ENCODE results near the gene CHD5.

The CHD5 gene

GRCh38 chr1:6172549-6172948, 7.6 kb downstream of the CHD5 start:
- no peak for FAIRE-seq

DNA sequence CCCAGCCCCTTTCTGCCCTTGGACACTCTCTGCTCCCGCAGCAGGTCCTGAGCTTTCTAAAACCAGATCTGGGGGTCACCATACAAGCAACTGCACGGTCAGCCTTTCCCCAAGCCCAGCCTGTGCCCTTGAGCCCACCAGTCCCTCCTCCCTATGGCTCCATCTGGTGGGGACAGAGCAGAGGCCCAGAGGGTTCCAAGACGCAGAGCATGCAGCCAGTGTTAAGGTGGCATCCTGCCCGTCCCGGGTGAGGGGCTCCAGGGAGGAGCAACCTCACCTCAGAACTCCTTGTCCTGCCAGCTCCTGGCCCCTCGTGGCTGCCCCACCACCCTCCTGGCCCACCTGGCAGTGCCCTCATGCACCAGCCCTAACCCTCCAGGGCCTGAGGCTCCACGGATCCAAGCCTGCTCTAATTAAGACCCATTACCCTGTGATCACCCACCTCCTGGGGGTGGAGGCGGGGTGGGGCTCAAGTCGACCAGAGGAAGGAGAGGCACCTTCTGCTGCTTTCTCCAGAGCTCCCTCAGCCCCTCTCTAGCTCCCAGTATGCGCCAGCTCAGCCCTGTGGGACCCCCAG, 8.5 kb downstream of the CHD5 start:
- FAIRE-seq, result no peak

DNA sequence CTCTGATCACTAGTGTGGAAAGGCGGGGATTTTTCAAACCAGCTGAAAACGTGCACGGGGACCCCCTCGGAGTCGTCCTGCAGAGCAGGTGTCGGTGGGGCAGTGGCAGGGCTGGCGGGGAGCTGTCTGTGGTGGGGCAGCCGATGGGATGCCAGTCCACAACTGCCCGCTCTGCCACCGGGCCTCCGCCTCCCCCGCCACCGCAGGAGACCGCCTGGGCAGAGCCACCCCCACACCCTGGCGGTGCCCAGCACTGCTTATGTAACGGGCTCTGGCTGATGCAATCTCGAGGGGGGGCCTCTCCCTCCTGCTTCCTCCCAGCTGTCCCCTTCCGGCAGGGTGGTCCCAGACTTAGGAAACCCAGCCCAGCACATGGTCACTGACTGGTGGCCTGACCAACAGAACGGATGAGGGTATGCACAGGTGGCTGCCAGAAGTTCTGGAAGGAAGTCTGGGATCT, 9.3 kb downstream of the CHD5 start:
- FAIRE-seq, result no peak

DNA sequence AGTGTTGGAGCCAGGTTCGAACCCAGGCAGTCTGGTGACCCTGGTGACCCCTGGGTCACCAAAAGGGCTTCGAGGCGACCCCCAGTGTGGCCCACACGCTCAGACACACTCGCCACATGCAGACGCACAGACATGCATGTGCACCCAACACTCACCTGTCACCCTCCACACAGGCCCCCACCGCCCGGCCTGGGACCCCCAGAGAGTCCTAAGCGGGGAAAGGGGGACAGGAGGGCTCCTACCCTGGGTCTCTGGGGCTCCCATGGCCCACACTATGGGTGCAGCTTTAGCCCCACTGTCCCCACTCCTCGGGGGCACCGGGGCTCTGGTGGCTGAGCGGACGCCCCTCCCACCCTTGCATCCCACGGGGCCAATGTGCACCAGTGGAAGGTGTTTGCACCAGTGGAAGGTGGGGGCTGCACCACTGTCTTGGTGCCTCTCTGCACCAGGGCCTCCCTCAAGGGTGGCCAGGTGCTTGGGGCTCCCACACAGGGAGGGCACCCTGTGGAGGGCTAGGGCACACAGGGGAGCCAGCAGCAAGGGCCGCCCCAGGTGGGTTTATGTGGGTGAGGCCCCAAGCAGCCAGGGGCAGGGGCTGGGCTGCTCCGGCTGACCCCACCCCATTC, 9.9 kb downstream of the CHD5 start:
- no peak for FAIRE-seq

GRCh38 chr1:6168947-6169586, 11.1 kb downstream of the CHD5 start:
- no peak for FAIRE-seq

DNA sequence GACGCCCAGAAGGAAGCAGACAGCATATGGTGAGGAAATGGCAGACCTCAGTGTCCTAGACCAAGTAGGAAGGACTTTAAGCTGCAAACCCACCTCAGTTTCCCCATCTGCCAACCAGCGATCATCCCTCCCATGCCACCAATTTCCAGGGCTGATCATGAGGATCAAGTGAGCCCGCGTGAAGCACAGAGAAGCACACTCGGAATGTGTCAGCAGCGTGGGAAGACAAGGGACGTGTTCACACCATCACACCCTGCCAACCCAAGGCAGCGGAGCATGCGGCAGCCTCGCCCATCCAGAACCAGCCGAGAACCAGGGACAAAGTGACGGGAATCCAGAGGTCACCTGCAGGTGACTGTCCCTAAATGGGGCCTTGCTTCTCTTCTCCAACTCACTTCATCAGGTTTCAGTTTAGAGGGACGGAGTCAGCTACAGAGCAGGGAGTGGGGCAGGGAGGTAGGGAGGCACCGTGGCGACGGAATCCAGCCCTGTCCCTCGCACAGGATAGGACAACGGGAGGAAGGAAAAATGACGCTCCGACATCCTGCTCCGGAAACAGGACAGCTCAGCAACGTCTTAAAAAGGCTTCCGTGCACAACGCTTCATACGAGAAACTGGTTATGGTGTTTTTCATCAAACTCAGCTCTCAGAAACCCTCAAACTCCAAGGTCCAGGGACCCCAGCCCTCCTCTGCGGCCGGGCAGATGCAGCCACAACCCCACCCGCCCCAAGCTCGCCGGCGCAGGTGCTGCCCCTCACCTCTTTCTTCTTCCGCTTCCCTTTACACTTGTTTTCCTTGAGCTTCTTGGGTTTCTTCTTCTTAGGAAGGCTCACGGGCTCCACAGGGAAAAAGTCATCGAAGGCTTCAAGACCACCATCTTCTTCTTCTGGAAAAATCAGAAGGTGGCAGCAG, 12.5 kb downstream of the CHD5 start:
- no peak for FAIRE-seq

DNA sequence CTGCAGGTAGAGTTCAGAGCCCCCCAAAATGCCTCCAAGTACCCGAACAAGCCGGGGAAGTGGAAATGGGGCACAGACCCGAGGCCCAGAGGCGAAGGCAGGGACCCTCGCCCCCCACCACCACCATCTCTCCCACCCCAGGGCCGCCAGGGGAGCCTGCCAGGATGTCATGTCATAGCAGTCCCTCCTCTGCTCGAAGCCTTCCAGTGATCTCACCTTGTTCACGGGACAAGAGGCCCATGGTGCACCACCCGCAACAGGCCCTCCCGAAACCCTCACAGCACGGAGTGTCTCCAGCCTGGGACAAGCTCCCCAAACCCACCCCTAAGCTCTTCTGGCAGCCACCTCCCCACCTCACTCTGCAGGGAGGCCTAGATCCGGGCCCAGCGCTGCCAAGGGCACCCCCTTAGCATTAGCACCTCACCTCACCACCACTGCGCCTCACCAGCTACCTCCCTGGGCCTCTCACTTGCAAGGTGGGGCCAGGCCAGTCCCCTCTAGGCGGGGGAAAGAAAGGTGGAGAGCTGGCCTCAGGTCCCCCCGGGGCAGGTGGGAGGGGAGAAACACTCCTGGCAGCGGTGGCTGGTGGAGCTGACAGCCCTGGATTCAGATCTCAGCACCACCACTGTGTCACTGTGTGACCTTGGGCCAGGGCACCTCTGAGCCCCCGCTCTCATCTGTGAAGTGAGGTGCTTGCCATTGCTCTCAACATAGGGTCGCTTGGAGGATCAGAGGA, 13.3 kb downstream of the CHD5 start:
- FAIRE-seq, result no peak

DNA sequence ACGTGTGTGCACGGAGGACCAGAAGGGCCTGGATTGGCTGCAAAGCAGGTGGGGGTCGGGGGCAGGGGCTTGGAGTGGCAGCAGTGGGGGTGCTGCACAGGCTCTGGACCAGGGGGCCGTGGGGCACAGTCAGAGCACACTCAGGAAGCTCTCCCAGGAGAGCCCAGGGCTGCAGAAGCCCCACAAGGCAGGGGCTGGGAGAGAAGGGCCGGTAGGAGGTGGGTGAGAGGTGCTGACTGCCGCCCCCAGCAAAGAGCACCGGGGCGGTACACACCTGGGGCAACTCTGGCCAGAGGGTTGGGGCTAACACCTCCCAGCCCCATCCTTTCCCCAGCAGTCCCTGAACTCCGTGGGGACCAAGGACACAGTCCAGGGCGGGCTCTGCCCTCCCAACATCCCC, 13.9 kb downstream of the CHD5 start:
- FAIRE-seq, result no peak

DNA sequence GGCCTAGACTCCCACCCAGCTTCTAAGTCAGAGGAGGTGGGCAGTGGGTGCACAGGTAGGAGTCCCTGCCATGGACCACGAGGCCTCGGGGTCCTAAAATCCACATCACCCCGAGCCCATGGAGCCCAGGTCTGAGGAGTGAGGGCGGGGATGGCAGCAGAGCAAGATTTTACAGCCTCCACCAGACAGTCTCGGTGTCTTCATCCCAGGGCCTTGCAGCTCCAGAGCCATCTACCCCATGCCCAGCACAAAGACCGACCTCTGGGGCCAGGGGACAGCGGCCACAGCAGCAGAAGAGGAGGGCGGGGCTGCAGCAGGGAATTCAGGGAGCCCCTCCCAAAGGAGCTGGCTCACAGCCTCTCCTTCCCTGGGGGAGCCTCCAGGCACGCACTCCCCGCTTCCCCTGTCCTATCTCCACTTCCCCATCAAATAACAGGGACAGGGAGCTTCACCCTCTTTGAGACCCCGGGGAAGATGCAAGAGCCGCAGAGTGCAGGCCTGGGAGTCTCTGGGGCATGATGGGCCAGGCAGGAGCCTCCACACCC, 14.6 kb downstream of the CHD5 start:
- FAIRE-seq, result no peak

- FAIRE-seq, result no peak
Measured at GRCh38 chr1:6165027-6165426, 15.1 kb downstream of the CHD5 start.

GRCh38 chr1:6163973-6164617, 16.0 kb downstream of the CHD5 start:
- no peak for FAIRE-seq

- FAIRE-seq, result no peak
Measured at GRCh38 chr1:6163191-6163972, 16.7 kb downstream of the CHD5 start.

DNA sequence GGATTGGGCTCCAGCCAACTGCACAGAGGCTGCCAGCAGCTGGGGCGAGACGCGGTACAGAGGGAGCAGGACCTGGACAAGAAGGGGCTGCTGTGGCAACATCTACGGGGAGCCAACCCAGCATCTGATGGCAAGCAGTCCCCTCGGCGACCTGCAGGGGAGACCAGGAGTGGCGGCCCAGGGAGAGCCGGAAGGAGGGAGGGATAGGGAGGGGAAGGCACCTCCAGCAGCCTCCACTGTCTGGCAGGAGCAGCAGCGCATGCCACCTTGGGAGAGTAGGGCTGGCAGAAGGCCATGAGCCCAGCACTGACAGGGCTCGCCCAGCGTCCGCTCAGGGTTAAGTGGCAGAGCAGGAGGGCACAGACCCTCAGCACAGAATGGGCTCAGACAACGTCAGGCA, 17.3 kb downstream of the CHD5 start:
- no peak for FAIRE-seq

- FAIRE-seq, result no peak
Measured at GRCh38 chr1:6162341-6162740, 17.8 kb downstream of the CHD5 start.

- no peak for FAIRE-seq
Measured at GRCh38 chr1:6158181-6158580, 21.9 kb downstream of the CHD5 start.

GRCh38 chr1:6157528-6158174, 22.5 kb downstream of the CHD5 start:
- FAIRE-seq, result no peak

- no peak for FAIRE-seq
Measured at GRCh38 chr1:6157132-6157527, 23.0 kb downstream of the CHD5 start.

DNA sequence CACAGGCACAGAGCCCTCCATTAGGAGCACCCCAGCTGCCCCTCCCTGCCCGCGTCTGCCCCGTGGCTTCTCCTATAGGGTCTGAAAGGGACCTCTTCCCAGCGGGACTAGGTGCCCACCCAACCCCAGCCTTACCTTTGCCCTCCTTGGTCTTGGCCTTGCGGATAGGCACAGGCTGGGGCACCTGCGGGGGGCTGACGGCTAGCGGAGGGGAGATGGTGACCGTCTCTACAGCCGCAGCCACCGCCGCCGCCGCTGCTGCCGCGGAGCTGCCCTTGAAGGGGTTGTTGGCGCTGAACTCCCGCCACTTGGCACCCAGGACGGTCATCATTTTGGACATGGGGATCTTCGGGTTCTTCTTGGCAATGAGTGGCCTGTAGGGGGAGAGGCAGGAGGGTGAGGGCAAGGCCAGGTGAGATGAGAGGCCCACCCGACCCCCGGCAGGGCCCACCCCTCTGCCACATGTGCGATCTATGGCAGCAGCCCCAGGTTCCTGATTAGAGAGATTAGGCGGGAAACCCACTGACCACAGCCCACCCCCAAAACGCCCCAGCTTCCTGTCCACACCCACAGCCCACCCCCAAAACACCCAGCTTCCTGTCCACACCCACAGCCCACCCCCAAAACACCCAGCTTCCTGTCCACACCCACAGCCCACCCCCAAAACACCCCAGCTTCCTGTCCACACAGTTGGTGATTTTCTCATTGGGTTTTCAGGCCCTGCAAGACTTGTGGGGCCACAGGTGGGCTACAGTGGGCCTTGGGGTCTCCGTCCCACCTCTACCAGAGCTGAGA, 25.4 kb downstream of the CHD5 start:
- no peak for FAIRE-seq

- no peak for FAIRE-seq
Measured at GRCh38 chr1:6152882-6153281, 27.2 kb downstream of the CHD5 start.

DNA sequence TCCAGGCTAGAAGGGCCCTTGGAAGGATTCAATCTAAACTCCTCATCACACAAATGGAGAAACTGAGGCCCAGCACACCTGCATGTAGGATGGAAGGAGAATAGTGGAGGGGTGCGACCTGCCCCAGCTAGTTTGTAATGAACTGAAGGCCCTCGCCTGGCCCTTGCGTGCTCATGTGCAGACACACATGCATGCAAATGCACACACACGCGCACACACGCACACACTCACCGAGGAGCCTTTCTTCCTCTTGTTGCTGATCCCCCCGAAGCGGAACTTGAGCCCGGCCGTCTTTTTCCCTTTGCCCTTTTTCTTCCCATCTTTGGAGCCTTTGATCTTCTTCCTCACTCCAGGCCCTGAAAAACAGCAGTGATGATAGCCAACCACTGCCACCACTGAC, 27.9 kb downstream of the CHD5 start:
- no peak for FAIRE-seq

All from endometrium (tissue), 2 donors.